Heart left ventricle (tissue), 16 donors: Measurements from ENCODE around the gene BAG1. TPM values are rescaled to one million over a fixed set of nuclear protein-coding genes. Genes with fewer than 3 reads are reported as not detected.
A peak's percentile ranks its signal among the peaks of the same experiment; 100 is the strongest.

Source experiments
- ATAC-seq, 4 donors: fragments of 200-7000 bp; cut with Tn5 transposase; one replicate each; pipeline ENCODE4 v1.9.1; 2020 to 2022; ENCODE audit warnings: moderate library complexity in 4 of 4, mild to moderate bottlenecking in 3 of 4, moderate number of reproducible peaks in 1 of 4
- DNase-seq, 5 donors: peaks; one replicate each; pipeline ENCODE4 v3.0.0-alpha.2; 2020
- H3K27ac ChIP-seq, 12 donors: fragments of 200-600 bp; sonication (generic) in 4 of 12; one replicate each; pipeline versions ENCODE4 v1.5.0 to v1.8.0; 2016 to 2022; ENCODE audit warnings: mild to moderate bottlenecking in 2 of 12
- H3K27me3 ChIP-seq, 9 donors: fragments of 200-600 bp; sonication (generic) in 2 of 9; one replicate each; pipeline versions ENCODE4 v1.5.1 to v1.8.0; 2016 to 2022; ENCODE audit warnings: mild to moderate bottlenecking in 3 of 9
- H3K36me3 ChIP-seq, 9 donors: fragments of 200-600 bp; sonication (generic) in 2 of 9; one replicate each; pipeline versions ENCODE4 v1.5.0 to v1.8.0; 2018 to 2022; ENCODE audit warnings: mild to moderate bottlenecking in 2 of 9
- H3K4me1 ChIP-seq, 12 donors: fragments of 200-600 bp; sonication (generic) in 4 of 12; one replicate each; pipeline versions ENCODE4 v1.5.0 to v1.8.0; 2016 to 2022; ENCODE audit warnings: mild to moderate bottlenecking in 3 of 12
- H3K4me3 ChIP-seq, 12 donors: fragments of 200-600 bp; sonication (generic) in 4 of 12; one replicate each; pipeline versions ENCODE4 v1.5.0 to v1.8.0; 2017 to 2022; ENCODE audit warnings: mild to moderate bottlenecking in 9 of 12, moderate library complexity in 4 of 12
- H3K9me3 ChIP-seq, 12 donors: fragments of 200-600 bp; sonication (generic) in 4 of 12; one replicate each; pipeline versions ENCODE4 v1.5.0 to v1.8.0; 2016 to 2022; ENCODE audit warnings: mild to moderate bottlenecking in 1 of 12
- POLR2A ChIP-seq, 2 donors: fragments of 450-650 bp; IDR thresholded peaks; one replicate each; pipeline ENCODE4 v1.6.1; 2017; ENCODE audit warnings: antibody characterized with exemption in 2 of 2, mild to moderate bottlenecking in 2 of 2, moderate library complexity in 2 of 2
- WGBS, 4 donors: extraction: QIAGEN DNeasy Blood & Tissue Kit in 2 of 4; methylation state at CpG; one replicate each; pipeline versions ENCODE4 v1.1.5 to v1.1.7; 2013 to 2018; 5-methylcytosine and 5-hydroxymethylcytosine counted together
- intact Hi-C, 10 donors: fragments of 100-400 bp; cut with DNase I; formaldehyde crosslinking; loops; one replicate each; pipeline versions ENCODE4 v1.11.1 to v1.14.2; 2022
- polyA plus RNA-seq, 2 donors: library from polyadenylated mRNA; stranded (reverse); fragments of 200-250 nt; gene quantifications; one replicate each; pipeline ENCODE4 v1.2.3, GENCODE V29; 2013
- total RNA-seq, 9 donors: library from RNA; depleted of rRNA in 2 of 9; stranded (reverse); fragments of >200 nt in 2 of 9; fragmentation: NEBNext Ultra II Directional in 3 of 9; extraction: Animal tissue kit (Norgen Biotek cat#: 25700) in 3 of 9; gene quantifications; one replicate each; pipeline versions ENCODE4 v1.1.0 to v1.2.4, GENCODE V29; 2016 to 2023
- TF ChIP-seq, protein P1 (sequence below), 12 donors: fragments of 200-600 bp; sonication (generic) in 4 of 12; IDR thresholded peaks; one replicate each; pipeline versions ENCODE4 v1.5.0 to v1.8.0; 2018 to 2022; ENCODE audit warnings: antibody characterized with exemption in 12 of 12, mild to moderate bottlenecking in 5 of 12
- donor health status: ischemic (EF 13 %, LVEDD 7.1; RV severe dilation, severe dysfunction).
- donor health status: healthy with polysubstance abuse.
- donor health status: DM: no; HTN: yes; CAD: no.
- donor health status: DM: no; HTN: no; CAD: no.
- donor health status: ischemic (EF 25% LVEDD 6.9; RV normal size, moderate dysfunction).
- donor health status: ischemic (EF 25% LVEDD 5.7; RV mildly dilated, moderate dysfunction).
- donor health status: healthy.
- donor health status: DM: yes; HTN: yes; CAD: no.
- donor health status: ischemic (EF 35%, LVEDD 5.7; RV mildly dilated, moderate dysfunction).
- donor health status: nonischemic (EF 11% LVEDD 7.7; RV severe dilation, severe dysfunction).
- donor health status: DM: yes; HTN: yes; CAD: no.
- donor health status: PGD.
- donor health status: ischemic (EF 29% LVEDD 5.4; RV normal size, mild dysfunction).
- donor health status: nonischemic (EF 23%, LVEDD 6.1; RV moderate dilation, normal function).

Gene BAG1
- total and polyA plus RNA-seq, 11 donors = 71.0 to 144 (median 112) TPM

DNA sequence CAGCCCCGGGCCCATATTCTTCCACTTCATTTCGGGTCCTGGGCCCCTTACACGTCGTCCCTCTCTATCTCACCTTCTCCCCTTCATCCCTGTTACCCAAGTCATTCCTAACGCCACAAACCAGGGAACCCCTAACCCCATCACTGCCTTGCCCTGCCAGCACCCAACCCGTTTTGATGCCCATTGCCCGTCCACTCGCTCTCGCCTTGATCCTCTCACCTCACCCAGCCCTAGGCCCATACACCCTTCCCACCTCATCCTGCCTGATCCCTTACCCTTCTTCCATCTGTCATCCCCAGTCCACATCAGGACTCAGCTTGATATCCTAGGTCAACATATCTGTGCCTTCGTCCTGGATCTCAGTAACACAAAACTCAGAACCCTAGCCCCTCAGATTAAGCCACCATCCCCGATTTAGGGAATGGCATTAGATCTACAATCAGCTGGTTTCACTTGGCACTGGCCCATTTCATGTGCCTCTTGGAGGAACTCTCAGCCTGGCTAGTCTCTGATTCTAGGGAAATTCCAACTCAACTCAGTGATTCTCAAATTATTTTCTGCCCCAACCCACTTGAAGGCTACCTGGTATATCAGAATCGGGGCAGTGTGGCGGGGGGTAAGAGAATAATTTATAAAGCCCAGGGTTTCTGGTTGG lies 830 bp upstream of the BAG1 start:
- DNase-seq = no peak
- H3K9me3 ChIP-seq = no peaks in the 10 kb centered on the region
- no peak for TF ChIP-seq POLR2A (IDR thresholded peaks at IDR 0.05)
- TF ChIP-seq, protein P1, sequence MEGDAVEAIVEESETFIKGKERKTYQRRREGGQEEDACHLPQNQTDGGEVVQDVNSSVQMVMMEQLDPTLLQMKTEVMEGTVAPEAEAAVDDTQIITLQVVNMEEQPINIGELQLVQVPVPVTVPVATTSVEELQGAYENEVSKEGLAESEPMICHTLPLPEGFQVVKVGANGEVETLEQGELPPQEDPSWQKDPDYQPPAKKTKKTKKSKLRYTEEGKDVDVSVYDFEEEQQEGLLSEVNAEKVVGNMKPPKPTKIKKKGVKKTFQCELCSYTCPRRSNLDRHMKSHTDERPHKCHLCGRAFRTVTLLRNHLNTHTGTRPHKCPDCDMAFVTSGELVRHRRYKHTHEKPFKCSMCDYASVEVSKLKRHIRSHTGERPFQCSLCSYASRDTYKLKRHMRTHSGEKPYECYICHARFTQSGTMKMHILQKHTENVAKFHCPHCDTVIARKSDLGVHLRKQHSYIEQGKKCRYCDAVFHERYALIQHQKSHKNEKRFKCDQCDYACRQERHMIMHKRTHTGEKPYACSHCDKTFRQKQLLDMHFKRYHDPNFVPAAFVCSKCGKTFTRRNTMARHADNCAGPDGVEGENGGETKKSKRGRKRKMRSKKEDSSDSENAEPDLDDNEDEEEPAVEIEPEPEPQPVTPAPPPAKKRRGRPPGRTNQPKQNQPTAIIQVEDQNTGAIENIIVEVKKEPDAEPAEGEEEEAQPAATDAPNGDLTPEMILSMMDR (IDR thresholded peaks at IDR 0.05) = no peak
- peak overlapping the region; percentile 75 to 99 (median 89) for H3K27ac ChIP-seq
- no peaks in the 10 kb centered on the region for H3K27me3 ChIP-seq
- peaks cover 0 to 36% (median 23%) of the 10 kb centered on the region in 12 donors for H3K4me1 ChIP-seq
- H3K36me3 ChIP-seq = peaks cover 0 to 68% (median 64%) of the 10 kb centered on the region in 9 donors
- ATAC-seq = peak in 1 of 4 donors; percentile 0
- H3K4me3 ChIP-seq = peak overlapping the region; percentile 52 to 97 (median 83)
- intact Hi-C loops = loop anchor here in 2 of 10 donors (1.0 kb wide), 1 partner anchor 22 kb away; no protein-coding TSS in a partner anchor
- 22 to 24% (median 23%) methylated on average over 13 of the region's 13 CpGs for WGBS, 4 donors

DNA sequence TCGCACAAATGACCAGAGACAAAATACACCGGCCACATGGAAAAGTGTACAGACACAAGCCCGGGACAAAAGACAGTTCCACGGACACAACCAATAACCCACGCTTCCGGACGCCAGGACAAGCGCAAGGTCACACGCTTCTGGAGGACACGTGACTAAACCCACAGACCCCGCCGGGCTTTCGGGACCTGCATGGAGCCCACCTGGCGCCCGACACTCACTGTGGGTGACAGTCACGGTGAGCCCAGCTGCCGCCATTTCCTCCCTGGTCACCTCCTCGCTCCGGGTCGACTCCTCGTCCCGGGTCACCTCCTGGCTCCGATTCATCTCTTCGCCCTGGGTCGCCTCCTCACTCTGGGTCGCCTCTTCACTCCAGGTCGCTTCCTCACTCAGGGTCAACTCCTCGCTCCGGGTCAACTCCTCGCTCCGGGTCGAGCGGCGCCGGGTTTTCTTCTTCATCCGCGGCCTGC lies 470 bp downstream of the BAG1 start:
- WGBS, 4 donors = 0% methylated on average over 35 to 37 of the region's 37 CpGs

DNA sequence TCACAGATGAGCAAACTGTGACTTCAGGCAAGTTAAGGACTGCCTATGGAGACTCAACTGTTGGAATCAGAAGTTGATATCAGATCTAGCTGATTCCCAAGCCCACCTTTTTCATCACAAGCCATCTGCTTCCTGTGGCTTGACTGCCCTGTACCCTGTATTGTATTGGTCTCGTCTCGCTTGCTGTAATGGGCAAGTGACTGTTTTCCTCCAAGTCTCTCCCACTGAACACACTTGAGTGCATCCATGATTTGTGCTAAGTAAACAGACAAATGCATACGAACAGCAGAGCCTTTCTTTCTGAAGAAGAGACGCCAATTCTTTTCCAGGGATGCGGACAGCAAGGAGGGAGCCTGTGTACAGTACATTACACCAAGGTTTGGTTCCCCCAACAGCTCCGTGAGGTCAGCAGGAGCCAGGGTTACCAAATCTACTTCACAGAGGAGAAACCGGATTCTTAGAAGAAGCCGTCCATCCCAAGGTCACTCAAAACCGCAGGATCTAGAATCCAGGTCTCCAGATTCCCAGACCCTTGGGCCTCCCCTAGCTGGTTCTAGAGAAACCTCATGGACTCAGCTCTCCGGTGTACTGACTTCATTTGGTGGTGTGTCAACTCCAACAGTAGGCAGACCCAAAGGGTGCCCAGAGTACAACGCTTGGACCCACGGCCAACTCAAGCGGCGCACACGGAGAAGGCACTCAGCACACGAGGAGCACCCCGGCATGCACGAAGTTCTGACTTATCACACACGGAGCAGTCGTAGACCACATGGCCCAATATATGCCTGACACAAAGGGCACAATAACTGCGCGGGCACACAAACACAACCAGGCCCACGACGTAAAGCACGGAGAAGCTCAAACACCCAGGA lies 1.1 kb downstream of the BAG1 start:
- Histone ChIP-seq H3K27ac (peak overlapping the region; percentile 76 to 99 (median 94)), H3K4me3 (peak overlapping the region; percentile 66 to 97 (median 91)), H3K36me3 (peaks cover 0 to 68% (median 65%) of the 10 kb centered on the region in 9 donors), H3K27me3 (no peaks in the 10 kb centered on the region), H3K4me1 (peaks cover 0 to 36% (median 23%) of the 10 kb centered on the region in 12 donors), H3K9me3 (no peaks in the 10 kb centered on the region)
- WGBS, 4 donors = 3 to 6% (median 4%) methylated on average over 25 of the region's 25 CpGs
- intact Hi-C loops = loop anchor here in 2 of 10 donors (1.0 to 5.0 kb wide), 2 partner anchors 27 to 96 kb away; partner anchors contain the start of genes B4GALT1 (in 1 of the 2) and NFX1 (in 1 of the 2)
- ATAC-seq = peak; percentile 6 to 8 (median 7)
- TF ChIP-seq, protein P1 (IDR thresholded peaks at IDR 0.05) = no peak
- TF ChIP-seq POLR2A (IDR thresholded peaks at IDR 0.05) = no peak
- peak in 1 of 5 donors; percentile 18 for DNase-seq

More for the DNA sequence above, 470 bp downstream of the BAG1 start:
- TF ChIP-seq POLR2A (IDR thresholded peaks at IDR 0.05) = no peak
- TF ChIP-seq, protein P1 (IDR thresholded peaks at IDR 0.05) = no peak
- H3K36me3 ChIP-seq = peaks cover 0 to 68% (median 64%) of the 10 kb centered on the region in 9 donors
- H3K4me1 ChIP-seq = peaks cover 0 to 36% (median 23%) of the 10 kb centered on the region in 12 donors
- H3K9me3 ChIP-seq = no peaks in the 10 kb centered on the region
- intact Hi-C loops = loop anchor here in 2 of 10 donors (1.0 to 5.0 kb wide), 2 partner anchors 26 to 97 kb away; partner anchors contain the start of genes B4GALT1 (in 1 of the 2) and NFX1 (in 1 of the 2)
- ATAC-seq (peak; percentile 1 to 32 (median 14)), DNase-seq (peak; percentile 51 to 78 (median 62))
- H3K27ac ChIP-seq = peak overlapping the region; percentile 76 to 99 (median 94)
- H3K27me3 ChIP-seq = no peaks in the 10 kb centered on the region
- H3K4me3 ChIP-seq = peak overlapping the region; percentile 66 to 97 (median 91)
